Skin epidermis (tissue), 12 donors: Measurements from ENCODE around the gene ARHGAP24.
"Not testable (repeated sequence)": the region's sequence is repeated elsewhere in the genome, so short reads cannot be mapped to it uniquely, and the experiment has no call there.

Experiments used
- H3K27ac ChIP-seq, 21 experiments: fragments of 200-600 bp; sonication (generic) in 11 of 21; one replicate each; pipeline ENCODE4 v1.5.0; 2020; ENCODE audit warnings: mild to moderate bottlenecking in 3 of 21, inconsistent platforms in 2 of 21, moderate library complexity in 2 of 21
- H3K4me3 ChIP-seq, 7 experiments: fragments of 200-600 bp; sonication (generic) in 2 of 7; one replicate each; pipeline ENCODE4 v1.5.0; 2020; ENCODE audit warnings: inconsistent platforms in 2 of 7, mild to moderate bottlenecking in 2 of 7, moderate library complexity in 1 of 7

ARHGAP24 gene

DNA sequence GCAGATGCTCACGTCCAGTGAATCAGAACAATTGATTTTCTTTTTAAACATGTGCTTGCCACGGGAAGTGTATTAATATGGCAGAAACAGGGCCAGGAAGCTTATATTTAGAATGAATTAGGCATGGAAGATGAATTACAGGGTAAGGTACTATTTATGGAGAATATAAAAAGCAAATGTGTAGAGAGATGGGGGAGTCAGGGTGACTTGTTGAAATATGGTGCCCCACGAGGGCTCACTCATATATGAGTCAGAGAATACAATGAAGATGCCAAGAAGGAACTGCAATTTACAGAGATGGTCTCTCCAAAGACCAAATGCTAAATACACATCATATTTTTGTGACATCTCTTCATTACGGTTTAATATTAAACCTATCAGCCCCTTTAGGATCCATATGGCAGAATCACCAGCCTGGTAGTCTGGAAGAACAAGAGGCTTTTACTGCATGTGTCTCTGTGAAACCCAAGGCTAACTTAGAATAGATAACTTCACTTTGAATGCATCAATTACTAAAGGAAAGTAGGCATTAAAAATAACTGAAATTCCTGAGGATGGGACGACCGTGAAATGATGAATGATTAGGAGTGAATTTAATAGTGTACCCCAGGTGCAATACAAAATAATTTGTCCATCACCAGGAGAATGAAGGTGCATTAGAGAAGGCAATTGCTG, 385.3 kb downstream of the ARHGAP24 start:
- Histone ChIP-seq H3K27ac (no peak overlapping the region), H3K4me3 (no peak overlapping the region)

DNA sequence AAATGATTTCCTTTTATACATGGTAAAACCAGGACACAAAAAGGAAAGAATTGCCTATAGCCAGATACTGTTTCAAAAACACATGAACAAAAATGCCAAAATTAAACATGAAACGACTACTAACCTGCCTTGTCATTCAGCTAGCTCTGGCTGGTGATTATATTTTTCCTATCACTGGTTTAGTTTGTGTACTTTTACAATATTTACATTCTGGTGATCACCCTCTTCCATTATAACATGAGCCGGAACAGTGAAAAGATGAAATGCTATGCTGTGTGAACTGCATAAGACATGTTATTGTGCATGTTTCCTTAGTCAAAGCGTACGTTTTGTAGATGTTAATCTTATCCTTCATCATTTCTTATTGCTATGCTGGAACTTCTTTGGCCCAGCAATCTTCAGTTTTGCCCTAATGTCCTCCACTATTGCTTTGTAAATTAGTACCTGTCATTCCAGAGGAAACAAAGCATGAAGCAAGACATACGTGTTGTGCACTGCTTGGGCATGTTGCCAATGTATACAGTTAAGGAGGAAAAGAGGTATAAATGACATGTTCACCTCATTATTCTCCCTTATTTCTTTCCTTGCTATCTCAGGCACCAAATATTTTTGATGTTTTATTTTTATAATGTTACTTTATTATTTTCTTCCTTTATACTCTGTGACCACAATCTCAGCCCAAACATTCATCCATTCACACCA, 386.3 kb downstream of the ARHGAP24 start:
- H3K4me3 ChIP-seq: no peak overlapping the region
- H3K27ac ChIP-seq: no peak overlapping the region

DNA sequence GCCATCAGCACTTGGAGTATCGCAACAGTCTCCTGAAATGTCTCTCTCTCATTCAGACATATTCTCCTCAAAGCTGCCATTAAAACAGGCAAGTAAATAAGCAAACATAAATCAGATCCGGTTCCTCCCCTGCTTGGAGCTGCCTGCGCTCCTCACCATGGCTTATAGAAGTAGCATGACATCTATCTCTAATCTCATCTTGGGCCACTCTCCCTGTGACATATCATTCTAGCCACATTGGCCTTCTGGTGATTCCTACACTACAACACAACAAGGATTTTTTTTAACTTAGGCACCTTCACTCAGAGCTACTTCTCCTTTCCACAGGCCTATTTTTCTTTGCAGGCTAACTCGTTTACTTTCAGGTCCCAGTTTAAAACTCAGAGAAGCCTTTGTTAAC, 387.9 kb downstream of the ARHGAP24 start:
- Histone ChIP-seq H3K27ac (no peak overlapping the region), H3K4me3 (no peak overlapping the region)

DNA sequence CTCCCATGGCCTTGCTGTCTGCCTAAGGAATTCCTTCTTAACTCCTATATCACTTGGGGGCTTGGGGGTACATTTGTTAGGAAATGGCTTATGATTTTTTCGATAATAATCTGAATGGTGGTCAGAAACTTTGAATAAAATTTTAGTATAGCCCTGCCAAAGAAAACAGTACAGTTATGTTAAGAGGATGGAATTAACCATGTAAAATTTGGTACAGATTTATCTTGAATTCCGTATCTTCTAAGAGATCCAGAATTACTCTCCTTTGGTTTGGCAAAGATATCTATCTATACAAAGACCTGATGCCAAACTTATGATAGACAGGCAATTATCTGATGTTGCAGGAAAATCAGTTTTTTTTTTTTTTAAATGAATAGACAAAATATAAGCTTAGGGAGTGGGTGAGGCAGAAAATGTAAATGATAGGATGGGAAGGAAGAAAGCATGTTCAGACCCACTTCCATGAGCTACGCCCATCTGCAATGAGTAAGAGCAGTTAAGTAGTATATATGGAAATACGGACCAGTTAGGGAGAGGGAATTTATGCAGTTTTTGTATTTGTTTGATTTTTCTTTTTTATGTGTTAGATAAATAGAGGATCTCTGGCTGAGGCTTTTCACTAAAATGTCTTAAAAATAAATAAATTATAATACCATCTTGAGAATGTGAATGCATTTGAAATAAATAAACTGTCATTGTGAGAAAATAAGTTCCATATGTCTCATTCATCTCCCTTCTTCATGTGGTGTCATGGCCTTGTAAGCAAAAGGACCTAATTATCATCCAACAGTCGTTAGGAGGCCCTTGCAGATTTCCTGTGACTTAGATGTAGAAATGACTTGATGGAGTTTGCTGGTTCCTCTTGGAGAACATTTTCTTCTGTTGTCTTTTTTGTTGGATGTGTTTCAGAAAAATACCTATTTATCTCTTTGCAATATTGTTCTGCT, 389.6 kb downstream of the ARHGAP24 start:
- H3K27ac ChIP-seq: peak overlapping the region in 1 of 21 experiments; percentile 47
- no peak overlapping the region for H3K4me3 ChIP-seq

DNA sequence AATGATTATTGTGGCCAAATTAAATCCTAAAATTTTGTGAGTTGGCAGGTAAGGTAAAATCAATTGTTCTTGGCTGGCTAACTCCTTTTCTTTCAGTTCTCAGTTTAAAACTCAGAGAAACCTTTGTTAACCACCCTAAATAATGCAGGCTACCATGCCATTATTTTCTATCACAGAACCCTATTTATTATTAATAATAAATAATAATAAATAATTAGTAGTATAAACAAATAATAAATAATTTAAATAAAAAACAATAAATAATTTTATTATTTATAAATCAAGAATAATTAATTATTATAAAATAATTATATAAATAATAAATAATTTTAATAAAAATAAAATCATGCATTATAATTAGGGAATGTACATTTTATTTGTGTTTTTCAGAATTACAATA, 390.3 kb downstream of the ARHGAP24 start:
- no peak overlapping the region for H3K4me3 ChIP-seq
- no peak overlapping the region for H3K27ac ChIP-seq

DNA sequence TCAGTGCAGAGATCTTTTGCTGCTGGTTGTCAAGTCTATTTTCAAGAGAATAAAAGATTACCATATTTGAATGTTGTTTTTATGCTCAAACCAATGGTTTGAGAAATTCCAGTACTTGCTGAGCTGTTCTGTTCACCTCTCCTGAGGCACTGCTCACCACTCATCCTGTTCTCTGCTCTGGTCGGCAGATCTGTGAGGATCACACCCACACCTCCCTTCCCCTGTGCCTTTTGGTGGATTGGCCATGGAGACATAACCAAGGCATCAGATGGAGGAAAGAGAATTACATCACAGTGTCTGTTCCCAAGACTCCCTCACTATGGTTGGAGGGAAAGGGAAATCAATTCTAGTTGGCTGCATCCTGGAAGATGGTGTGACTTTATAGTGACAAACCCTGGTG, 391.6 kb downstream of the ARHGAP24 start:
- H3K27ac ChIP-seq: peak overlapping the region in 7 of 21 experiments; percentile 4 to 70 (median 44)
- no peak overlapping the region for H3K4me3 ChIP-seq

DNA sequence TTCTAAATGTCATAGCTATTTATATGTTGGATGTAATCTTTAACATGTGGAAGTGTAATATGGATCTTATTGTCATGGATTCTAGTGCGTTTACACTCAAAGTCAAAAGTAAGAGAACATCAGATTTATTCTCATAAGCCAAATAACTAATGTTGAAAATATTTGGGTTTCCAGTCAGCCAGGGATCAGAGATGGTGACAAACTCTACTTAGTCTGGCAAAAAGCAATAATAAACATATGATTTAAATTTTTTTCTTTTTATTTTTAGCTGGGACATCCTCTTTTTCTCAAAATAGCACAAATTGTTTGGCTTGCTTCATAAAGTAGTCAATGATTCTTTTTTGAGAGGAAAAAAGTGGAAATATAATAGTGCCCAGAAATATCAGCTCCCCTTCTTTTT, 392.3 kb downstream of the ARHGAP24 start:
- Histone ChIP-seq H3K4me3 (no peak overlapping the region), H3K27ac (peak overlapping the region in 4 of 21 experiments; percentile 4 to 70 (median 50))

DNA sequence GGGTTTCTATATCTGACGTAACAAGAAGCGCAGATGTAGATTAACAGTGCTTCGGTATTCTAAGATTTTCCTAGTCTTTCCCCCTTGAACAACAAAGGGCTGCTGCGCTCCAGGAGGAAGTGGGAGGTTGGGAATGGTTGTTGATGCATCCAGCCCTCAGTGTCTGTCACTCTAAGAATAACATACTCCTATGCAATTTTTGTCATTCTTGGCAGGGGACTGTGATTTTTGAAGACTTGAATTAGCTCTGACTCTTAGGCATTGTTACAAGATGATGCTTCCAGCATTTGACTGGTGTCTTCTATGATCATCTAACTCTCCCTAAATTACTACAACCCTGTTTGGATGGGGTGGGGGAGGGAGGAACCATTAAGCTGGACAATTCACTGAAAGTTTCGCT, 394.2 kb downstream of the ARHGAP24 start:
- Histone ChIP-seq H3K27ac (peak overlapping the region in 1 of 21 experiments; percentile 18), H3K4me3 (no peak overlapping the region)

DNA sequence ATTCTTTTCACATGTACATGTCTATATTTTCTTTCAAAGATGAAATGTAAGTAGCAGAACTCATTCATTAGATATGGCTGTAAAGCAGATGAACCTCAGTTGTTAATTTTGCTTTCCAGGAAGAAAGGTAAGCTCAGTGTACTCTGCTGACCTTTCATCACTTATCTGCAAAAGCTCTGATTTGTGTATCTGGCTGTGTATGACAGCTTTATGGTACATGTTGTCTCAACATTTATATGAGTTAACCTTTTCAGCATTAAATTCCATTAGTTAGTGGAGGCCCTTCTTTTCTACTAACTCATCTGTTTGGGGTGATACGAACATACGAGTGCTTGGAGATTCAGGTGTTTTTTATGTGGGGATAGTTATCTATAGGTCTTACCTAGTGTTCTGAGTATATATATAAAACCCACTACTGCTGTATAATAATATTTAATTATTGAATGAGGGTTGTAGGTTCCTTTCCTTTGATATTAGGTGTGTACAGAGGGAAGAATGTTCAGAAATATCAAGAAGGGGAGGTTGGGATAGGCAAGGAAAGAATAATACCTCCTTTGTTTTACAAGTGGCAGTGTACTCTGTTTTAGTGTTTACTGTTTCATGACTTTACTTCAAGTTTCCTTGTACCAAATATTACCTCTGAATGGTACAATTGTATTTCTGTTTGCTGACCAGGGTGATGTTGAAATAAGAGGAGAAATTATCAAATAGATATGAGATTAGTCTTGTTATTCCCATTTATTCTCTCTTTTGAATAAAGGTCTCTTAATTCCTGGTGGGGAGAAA, 395.5 kb downstream of the ARHGAP24 start:
- no peak overlapping the region for H3K27ac ChIP-seq
- no peak overlapping the region for H3K4me3 ChIP-seq

DNA sequence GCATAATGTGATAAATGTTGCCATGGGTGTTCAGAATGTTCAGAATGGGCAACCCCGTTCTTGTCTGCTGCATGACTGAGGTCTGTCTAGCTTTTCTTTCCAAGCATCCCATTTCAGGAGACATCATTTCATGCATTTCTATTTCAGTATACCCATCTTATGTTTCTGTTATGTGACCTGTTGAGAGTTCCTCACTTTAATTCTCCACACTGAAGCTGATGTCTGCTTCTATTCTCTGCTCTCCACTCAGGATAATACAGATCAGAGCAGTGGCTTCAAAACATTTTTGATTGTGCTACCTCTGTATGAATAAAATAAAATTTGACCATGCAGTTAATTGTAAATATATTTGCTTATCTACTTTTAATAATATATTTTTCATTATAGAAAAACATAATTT, 398.6 kb downstream of the ARHGAP24 start:
- no peak overlapping the region for H3K27ac ChIP-seq
- no peak overlapping the region for H3K4me3 ChIP-seq

DNA sequence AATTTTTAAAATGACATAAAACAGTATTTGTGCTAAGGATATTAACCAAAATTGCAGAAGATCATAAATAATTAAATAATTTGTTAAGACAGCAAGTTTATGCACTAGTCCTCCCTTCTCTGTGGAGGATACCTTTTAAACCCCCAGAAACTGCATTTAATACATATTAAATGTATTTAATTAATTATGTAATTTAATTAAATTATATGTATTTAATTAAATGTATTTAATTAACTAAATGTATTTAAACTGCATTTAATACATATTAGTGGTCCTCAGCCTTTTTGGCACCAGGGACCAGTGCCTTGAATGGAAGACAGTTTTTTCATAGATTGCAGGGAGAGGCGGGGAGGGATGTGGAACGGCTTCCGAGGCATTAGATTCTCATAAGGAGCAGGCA, 404.6 kb downstream of the ARHGAP24 start:
- Histone ChIP-seq H3K27ac (no peak overlapping the region), H3K4me3 (no peak overlapping the region)

DNA sequence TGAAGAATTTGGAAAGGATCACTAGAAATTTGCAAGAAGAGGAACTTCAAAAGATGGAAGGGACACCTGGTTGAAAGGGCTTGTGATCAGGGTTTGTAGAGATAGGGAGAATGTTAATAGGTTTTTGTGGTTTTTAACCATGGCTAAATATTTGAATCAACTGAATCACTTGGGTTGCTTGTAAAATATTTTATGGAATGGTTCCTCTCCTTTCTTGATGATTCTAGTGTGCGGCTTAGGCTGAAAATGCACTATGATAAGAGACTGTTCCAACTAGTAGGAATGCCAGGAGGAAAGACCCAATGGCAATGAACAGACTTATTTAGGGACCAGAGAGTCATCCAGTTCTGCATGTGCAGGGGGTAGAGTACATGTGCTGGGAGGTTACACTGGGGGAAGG, 408.2 kb downstream of the ARHGAP24 start:
- H3K27ac ChIP-seq: no peak overlapping the region
- H3K4me3 ChIP-seq: no peak overlapping the region

DNA sequence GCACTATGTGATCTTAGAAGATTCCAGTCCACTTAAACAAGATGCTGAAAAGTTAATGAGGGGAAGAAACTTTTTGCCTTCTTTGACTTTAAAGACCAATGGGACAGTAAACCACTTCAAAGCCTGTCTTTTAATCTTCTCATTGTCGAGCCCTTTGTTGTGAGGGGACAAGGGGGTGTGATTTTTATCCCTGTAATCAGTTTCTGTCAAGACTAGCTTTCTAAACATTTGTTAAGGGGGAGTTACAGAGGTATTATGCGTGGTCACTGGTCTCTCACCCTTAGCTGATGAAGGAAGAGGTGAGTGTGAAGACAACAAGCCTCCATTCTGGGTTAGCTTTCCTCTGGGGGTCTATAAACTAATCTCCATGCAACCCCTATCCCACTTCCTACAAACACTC, 409.3 kb downstream of the ARHGAP24 start:
- no peak overlapping the region for H3K27ac ChIP-seq
- H3K4me3 ChIP-seq: no peak overlapping the region

DNA sequence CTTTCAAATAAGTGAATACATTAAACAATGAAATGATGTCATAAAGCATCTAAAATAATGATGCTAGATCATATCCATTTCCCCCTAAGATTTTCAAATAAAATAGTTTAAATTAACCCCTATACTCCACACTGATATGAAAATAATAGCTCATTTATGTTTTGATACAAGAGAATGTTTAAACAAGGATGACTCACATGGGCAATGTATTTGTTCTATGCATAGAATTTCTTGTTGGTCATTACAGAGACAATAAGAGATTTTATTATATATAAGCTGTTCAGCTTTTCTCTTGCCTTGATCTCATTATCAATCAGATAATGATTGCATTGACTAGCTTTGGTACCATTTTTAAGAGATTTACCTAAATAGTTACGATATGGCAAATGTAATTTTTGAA, 411.7 kb downstream of the ARHGAP24 start:
- Histone ChIP-seq H3K4me3 (no peak overlapping the region), H3K27ac (no peak overlapping the region)

DNA sequence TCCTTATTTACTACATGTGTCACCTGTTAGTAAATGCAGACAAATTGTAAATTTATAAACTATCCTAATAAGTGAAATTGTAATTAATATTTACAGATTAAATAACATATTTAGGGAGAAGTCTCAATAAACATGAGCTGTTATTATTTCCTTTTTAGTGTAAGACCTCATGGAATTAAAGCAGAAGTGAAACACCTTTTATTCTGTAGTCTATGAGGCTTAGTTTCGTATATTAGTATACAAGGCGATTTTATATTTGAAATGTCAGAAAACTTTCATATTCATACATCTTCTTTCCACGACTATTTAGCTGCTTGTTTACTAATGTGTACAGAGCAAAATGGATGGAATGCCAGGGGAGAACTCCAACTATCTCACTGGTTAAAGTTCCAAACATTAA, 414.4 kb downstream of the ARHGAP24 start:
- Histone ChIP-seq H3K27ac (no peak overlapping the region), H3K4me3 (no peak overlapping the region)

DNA sequence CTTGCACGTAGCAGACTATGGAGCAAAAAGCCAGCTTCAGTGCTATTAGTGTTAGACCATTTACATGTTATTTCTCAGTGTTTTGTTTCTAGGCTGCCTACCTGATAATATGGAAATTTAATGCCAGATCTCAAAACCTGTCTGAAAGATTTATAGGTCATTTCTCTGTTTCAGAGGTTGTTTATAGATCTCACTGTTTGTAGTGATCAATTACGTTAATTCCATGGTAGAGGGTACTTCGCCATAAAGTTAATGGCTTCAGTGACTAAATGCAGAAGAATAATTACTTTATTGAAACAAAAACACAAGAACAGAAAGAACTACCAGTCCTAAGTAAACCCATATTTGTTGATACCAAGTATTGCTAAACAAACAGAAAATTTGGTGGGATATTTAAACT, 420.8 kb downstream of the ARHGAP24 start:
- H3K27ac ChIP-seq: no peak overlapping the region
- H3K4me3 ChIP-seq: no peak overlapping the region

DNA sequence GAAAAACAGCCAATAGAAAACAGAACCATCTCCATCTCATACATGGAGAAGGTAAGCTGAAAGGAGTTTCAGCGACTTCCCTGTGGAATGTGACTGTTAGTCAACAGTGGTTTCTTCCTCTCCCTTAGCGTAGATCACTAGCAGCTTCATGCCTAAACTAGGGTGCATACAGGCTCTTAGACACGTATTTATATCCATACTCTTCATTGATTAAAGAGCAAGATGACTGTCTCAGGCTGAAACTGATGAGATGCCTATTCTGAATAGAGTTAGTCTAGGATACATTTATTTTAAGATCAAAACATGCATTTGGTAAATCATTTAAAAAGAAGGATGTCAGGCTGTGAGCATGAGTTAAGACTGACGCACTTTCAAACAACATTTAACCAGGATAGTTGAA, 423.3 kb downstream of the ARHGAP24 start:
- Histone ChIP-seq H3K27ac (no peak overlapping the region), H3K4me3 (no peak overlapping the region)

DNA sequence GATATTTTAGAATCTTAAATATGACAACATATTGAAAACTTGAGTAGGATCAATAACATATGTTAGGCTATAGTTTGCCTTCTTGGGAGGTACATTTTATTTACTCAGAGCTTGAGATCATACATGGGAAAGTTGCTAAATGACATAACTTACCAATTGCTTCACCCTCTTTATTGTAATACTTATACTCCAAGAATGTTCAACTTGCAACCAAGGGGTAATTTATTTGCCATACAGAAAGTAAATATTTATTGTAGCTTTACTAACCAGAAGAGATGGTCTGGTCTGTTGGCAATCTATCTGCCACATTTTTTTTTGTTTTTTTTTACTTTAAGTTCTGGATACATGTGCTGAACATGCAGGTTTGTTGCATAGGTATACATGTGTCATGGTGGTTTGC, 426.6 kb downstream of the ARHGAP24 start:
- H3K4me3 ChIP-seq: no peak overlapping the region
- no peak overlapping the region for H3K27ac ChIP-seq

DNA sequence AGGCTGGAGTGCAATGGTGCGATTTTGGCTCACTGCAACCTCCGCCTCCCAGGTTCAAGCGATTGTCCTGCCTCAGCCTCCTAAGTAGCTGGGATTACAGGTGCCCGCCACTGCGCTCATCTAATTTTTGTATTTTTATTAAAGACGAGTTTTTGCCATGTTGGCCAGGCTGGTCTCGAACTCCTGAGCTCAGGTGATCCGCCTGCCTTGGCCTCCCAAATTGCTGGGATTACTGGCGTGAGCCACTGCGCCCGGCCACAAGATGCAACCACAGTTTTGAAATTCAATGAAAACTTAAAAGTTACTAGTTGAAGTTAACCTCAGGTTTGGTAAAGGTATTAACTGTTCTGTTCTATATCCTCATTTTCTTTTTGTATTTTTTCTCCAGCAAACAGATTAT, 427.7 kb downstream of the ARHGAP24 start:
- not testable (repeated sequence) for H3K27ac ChIP-seq, H3K4me3 ChIP-seq

DNA sequence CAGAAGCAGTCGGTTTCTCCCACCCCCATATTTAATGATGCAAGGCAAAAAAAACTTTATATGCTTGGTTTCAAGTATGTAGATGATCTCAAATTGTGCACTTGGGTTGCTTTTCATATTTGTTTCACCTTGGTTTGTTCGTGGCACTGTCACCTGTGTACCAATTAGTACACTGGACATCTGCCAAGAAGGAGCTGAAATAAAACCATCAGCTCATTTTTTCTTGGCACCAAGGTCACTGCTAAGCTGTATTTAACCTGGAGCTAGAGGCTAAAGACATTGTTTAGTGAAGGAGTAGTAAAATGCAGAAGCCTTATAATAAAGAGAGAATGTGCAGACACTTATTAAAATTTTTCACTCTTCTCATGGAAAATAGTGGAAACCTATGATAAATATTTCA, 430.8 kb downstream of the ARHGAP24 start:
- no peak overlapping the region for H3K4me3 ChIP-seq
- H3K27ac ChIP-seq: no peak overlapping the region
